CD4-positive, alpha-beta memory T cell (primary cell): Measurements from ENCODE around the gene CCDC69. TPM values are rescaled to one million over a fixed set of nuclear protein-coding genes. Genes with fewer than 3 reads are reported as not detected.
"Not testable (repeated sequence)": the region's sequence is repeated elsewhere in the genome, so short reads cannot be mapped to it uniquely, and the experiment has no call there.

ENCODE experiments used
- CTCF ChIA-PET: fragments of 350-600 bp; sonication (Branson Sonifier 250); formaldehyde crosslinking; loops from one replicate; lab custom pipeline; 2021; ENCODE audit warnings: inconsistent platforms; ENCODE audit not compliant: partially characterized antibody; lab: Charles Lee
- POLR2A ChIA-PET: fragments of 350-600 bp; sonication (Branson Sonifier 250); formaldehyde crosslinking; loops from one replicate; lab custom pipeline; 2021; ENCODE audit not compliant: partially characterized antibody; lab: Charles Lee
- DNase-seq, 5 donors: peaks; one replicate each; pipeline versions ENCODE4 v3.0.0 to v3.0.0-alpha.2; 2020 to 2022; ENCODE audit warnings: mixed read lengths in 1 of 5
- H3K27ac ChIP-seq: one replicate; pipeline ENCODE4 v1.7.0; 2013; ENCODE audit warnings: low read depth, low read length
- H3K27me3 ChIP-seq: 2 replicates; pipeline ENCODE4 v1.7.0; 2013; ENCODE audit warnings: mild to moderate bottlenecking, low read length, moderate library complexity; ENCODE audit not compliant: insufficient read depth
- H3K36me3 ChIP-seq: 2 replicates; pipeline ENCODE4 v1.7.0; 2013; ENCODE audit warnings: mild to moderate bottlenecking, low read length, moderate library complexity; ENCODE audit not compliant: insufficient read depth
- H3K4me1 ChIP-seq: 2 replicates; pipeline ENCODE4 v1.7.0; 2013; ENCODE audit warnings: mild to moderate bottlenecking, low read length, moderate library complexity; ENCODE audit not compliant: insufficient read depth
- H3K4me3 ChIP-seq, 2 donors: one replicate each; pipeline ENCODE4 v1.7.0; 2013; ENCODE audit warnings: low read length in 2 of 2, mild to moderate bottlenecking in 1 of 2
- H3K9me3 ChIP-seq, 2 donors: one replicate each; pipeline ENCODE4 v1.7.0; 2013; ENCODE audit warnings: low read length in 2 of 2, control low read depth in 1 of 2; ENCODE audit not compliant: control insufficient read depth in 1 of 2
- H3K27ac Mint-ChIP-seq, 7 donors: one replicate each; pipeline ENCODE4 v1.8.0; 2020 to 2021; ENCODE audit warnings: mixed read lengths in 7 of 7, mild to moderate bottlenecking in 6 of 7, inconsistent platforms in 3 of 7, moderate library complexity in 3 of 7
- H3K27me3 Mint-ChIP-seq, 2 donors: one replicate each; pipeline ENCODE4 v1.8.0; 2020 to 2021; ENCODE audit warnings: mixed read lengths in 2 of 2
- H3K36me3 Mint-ChIP-seq, 2 donors: one replicate each; pipeline ENCODE4 v1.8.0; 2020 to 2021; ENCODE audit warnings: mixed read lengths in 2 of 2, inconsistent platforms in 1 of 2, mild to moderate bottlenecking in 1 of 2
- H3K4me1 Mint-ChIP-seq, 4 donors: one replicate each; pipeline ENCODE4 v1.8.0; 2020 to 2021; ENCODE audit warnings: mixed read lengths in 4 of 4, mild to moderate bottlenecking in 1 of 4
- H3K4me3 Mint-ChIP-seq, 8 donors: one replicate each; pipeline ENCODE4 v1.8.0; 2020 to 2021; ENCODE audit warnings: mixed read lengths in 8 of 8, mild to moderate bottlenecking in 7 of 8, moderate library complexity in 6 of 8, inconsistent platforms in 3 of 8
- H3K9me3 Mint-ChIP-seq, 8 donors: one replicate each; pipeline ENCODE4 v1.8.0; 2020 to 2021; ENCODE audit warnings: mixed read lengths in 8 of 8, mild to moderate bottlenecking in 5 of 8, inconsistent platforms in 3 of 8, moderate library complexity in 1 of 8
- intact Hi-C: fragments of 100-400 bp; cut with micrococcal nuclease; formaldehyde crosslinking; loops from one replicate; pipeline ENCODE4 v1.15.1; 2023
- polyA plus RNA-seq, 2 donors: library from polyadenylated mRNA; unstranded; fragments of 300-500 nt; fragmentation: Illumina TruSeq; gene quantifications; one replicate each; pipeline ENCODE4 v1.2.3, GENCODE V29; 2021
- total RNA-seq, 2 experiments: library from RNA; stranded (reverse); gene quantifications; one replicate each; pipeline ENCODE4 v1.2.3, GENCODE V29; 2021

CCDC69 gene
- total and polyA plus RNA-seq, 4 experiments from 2014 or later = 38.9 to 93.9 (median 88.2) TPM

DNA sequence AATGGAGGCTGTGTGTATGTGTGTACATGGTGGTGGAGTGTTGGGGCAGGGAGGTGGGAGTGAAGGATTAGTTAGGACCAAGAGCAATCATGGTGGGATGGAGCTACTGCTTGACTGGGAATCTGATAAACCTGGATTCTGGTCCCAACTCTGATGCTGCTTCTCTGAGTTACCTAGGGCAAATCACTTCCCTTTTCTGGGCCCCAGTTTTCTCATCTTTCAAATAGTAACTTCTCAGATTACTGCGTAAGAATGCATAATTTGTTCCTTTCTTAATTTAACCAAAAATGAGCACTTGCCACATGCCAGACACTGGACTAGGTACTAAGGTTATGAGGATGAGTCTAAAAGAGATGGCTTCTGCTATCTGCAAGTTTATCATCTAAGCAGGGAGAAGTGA, 45.5 kb downstream of the CCDC69 start:
- Histone ChIP-seq H3K27me3 (no peaks in the 10 kb centered on the region), H3K9me3 (no peaks in the 10 kb centered on the region), H3K4me3 (no peak overlapping the region), H3K36me3 (peaks cover 29% of the 10 kb centered on the region), H3K4me1 (no peaks in the 10 kb centered on the region), H3K27ac (no peak overlapping the region)
- Mint-ChIP-seq H3K9me3 (no peaks in the 10 kb centered on the region), H3K4me3 (no peak overlapping the region), H3K36me3 (peaks cover 32 to 41% of the 10 kb centered on the region in 2 donors), H3K27ac (peak overlapping the region in 6 of 7 donors; percentile 1 to 71 (median 20)), H3K27me3 (no peaks in the 10 kb centered on the region), H3K4me1 (peaks cover 3 to 6% (median 5%) of the 10 kb centered on the region in 4 donors)
- intact Hi-C loops = no loop called here
- ChIA-PET POLR2A (interaction anchor here (1.0 to 1.5 kb wide), 2 partner anchors 11 to 14 kb away, joined by 3 read pairs; no protein-coding TSS in a partner anchor), CTCF (interaction anchor here (4.0 kb wide), 1 partner anchor 13 kb away, joined by 13 read pairs; no protein-coding TSS in a partner anchor)
- no peak for DNase-seq

DNA sequence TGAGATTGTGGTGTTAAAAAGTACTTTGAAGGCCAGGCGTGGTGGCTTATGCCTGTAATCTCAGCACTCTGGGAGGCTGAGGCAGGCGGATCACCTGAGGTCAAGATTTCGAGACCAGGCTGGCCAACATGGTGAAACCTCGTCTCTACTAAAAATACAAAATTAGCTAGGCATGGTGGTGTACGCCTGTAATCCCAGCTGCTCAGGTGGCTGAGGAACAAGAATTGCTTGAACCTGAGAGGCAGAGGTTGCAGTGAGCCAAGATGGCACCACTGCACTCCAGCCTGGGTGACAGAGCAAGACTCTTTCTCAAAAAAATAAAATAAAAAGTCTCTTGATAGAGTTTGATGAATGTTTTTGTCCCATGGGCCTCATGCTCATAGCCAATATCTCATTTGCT, 47.6 kb downstream of the CCDC69 start:
- Mint-ChIP-seq H3K36me3 (peaks cover 20 to 29% of the 10 kb centered on the region in 2 donors), H3K4me1 (peaks cover 8 to 12% (median 10%) of the 10 kb centered on the region in 4 donors)
- DNase-seq, H3K9me3 Mint-ChIP-seq, H3K27me3 ChIP-seq, H3K27me3 Mint-ChIP-seq, intact Hi-C loops, H3K9me3 ChIP-seq, H3K4me3 ChIP-seq, H3K4me1 ChIP-seq, H3K27ac ChIP-seq, H3K4me3 Mint-ChIP-seq, H3K36me3 ChIP-seq, H3K27ac Mint-ChIP-seq: not testable (repeated sequence)
- POLR2A ChIA-PET = interaction anchor here (0.6 to 1.0 kb wide), 2 partner anchors 28 to 47 kb away, joined by 3 read pairs; partner anchors contain the start of gene CCDC69
- CTCF ChIA-PET = interaction anchor here (0.6 to 2.7 kb wide), 5 partner anchors 19 to 65 kb away, joined by 3 to 17 read pairs (median 5); no protein-coding TSS in a partner anchor

DNA sequence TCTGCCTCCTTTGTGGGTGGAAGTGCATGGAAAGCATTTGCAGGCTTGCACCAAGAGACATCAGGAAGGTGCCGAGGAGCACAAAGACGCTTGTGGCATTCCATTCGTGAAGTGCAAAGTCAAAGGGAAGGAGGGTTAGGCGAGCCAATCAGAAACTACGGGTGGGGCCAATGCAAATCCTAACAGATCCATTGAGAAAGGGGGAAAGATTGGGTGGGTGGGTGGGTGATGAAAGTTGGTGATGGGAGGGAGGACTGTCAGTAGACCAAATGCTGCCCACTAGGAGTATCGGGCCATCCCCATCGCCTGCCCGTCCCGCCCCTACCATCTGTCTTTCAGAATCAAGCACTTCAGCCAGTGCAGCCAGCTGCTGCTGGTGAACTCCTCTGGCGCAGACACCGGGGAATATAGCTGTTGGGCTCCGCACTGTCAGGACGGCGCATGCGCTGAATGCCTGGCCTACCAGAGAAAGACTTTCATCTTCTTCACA, 49.2 kb downstream of the CCDC69 start:
- DNase-seq = no peak
- Mint-ChIP-seq H3K4me1 (peaks cover 17 to 19% (median 18%) of the 10 kb centered on the region in 4 donors), H3K27me3 (no peaks in the 10 kb centered on the region), H3K36me3 (peaks cover 12 to 17% of the 10 kb centered on the region in 2 donors), H3K27ac (peak overlapping the region in 1 of 7 donors; percentile 89), H3K4me3 (no peak overlapping the region), H3K9me3 (peaks cover 0 to 4% (median 0%) of the 10 kb centered on the region in 8 donors)
- Histone ChIP-seq H3K27ac (no peak overlapping the region), H3K36me3 (peaks cover 8% of the 10 kb centered on the region), H3K9me3 (no peaks in the 10 kb centered on the region), H3K4me1 (peaks cover 8% of the 10 kb centered on the region), H3K4me3 (no peak overlapping the region), H3K27me3 (no peaks in the 10 kb centered on the region)
- ChIA-PET CTCF (interaction anchor here (0.8 kb wide), 1 partner anchor 48 kb away, joined by 4 read pairs; no protein-coding TSS in a partner anchor), POLR2A (interaction anchor here (0.7 kb wide), 1 partner anchor 37 kb away, joined by 3 read pairs; no protein-coding TSS in a partner anchor)
- intact Hi-C loops = loop anchor here (5.0 kb wide), 2 partner anchors 48 to 143 kb away; partner anchors contain the start of gene CCDC69

DNA sequence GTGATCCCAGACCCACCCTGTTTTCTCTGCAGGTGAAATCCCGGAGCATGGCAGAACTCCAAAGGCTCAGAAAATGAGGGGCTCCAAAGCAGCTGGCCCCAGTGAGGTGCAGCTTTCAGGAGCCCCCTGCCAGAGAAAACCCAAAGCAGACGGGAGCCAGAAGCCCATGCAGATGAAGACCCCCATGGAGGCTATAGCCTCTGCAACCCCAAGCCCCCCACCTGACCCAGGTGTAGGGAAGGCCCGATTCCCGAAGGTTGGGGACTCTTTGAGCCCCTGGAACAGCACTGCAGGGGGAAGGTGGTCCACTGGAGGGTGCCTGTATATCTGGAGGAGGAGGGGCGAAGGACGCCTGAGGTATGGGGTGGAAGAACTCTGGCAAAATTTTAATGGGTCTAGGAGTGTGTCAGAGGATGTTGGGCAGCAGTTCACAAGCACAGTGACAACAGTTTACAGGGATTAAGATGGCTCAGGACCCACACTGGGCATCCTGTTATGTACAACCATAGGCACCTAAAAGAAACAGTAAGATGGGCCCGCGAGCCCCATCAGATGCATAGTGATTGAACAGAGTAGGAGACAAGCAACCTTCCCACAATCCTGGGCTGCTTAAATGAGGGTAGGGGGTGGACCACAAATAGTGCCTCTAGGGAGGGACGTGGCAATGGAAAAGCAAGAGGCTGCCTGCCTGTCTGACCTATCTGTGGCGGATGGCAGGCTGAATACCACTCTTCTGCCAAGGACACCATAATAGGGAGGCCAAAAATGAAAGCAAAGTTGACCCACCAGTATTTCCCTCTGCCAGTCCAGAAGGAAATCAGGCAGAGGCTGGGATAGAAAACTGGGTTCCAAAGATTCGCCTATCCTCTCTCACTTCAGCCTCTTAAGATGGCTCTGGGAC, 49.9 kb downstream of the CCDC69 start:
- Histone ChIP-seq H3K36me3 (peaks cover 6% of the 10 kb centered on the region), H3K4me3 (no peak overlapping the region), H3K4me1 (peaks cover 8% of the 10 kb centered on the region), H3K27ac (no peak overlapping the region), H3K27me3 (no peaks in the 10 kb centered on the region), H3K9me3 (no peaks in the 10 kb centered on the region)
- ChIA-PET POLR2A (interaction anchor here (0.8 to 1.3 kb wide), 4 partner anchors 9 to 50 kb away, joined by 3 to 6 read pairs (median 3); partner anchors contain the start of gene CCDC69), CTCF (interaction anchor here (1.1 to 40.5 kb wide), 3 partner anchors 16 to 66 kb away, joined by 5 to 2066 read pairs (median 159); partner anchors contain the start of gene ANXA6)
- DNase-seq = no peak
- peaks cover 10 to 14% of the 10 kb centered on the region in 2 donors for H3K36me3 Mint-ChIP-seq
- intact Hi-C loops = loop anchor here (5.0 kb wide), 2 partner anchors 48 to 143 kb away; partner anchors contain the start of gene CCDC69
- H3K4me3 Mint-ChIP-seq = peak overlapping the region in 1 of 8 donors; percentile 36
- H3K9me3 Mint-ChIP-seq = peaks cover 0 to 7% (median 0%) of the 10 kb centered on the region in 8 donors
- H3K4me1 Mint-ChIP-seq = peaks cover 17 to 26% (median 21%) of the 10 kb centered on the region in 4 donors
- H3K27me3 Mint-ChIP-seq = no peaks in the 10 kb centered on the region
- peak overlapping the region in 5 of 7 donors; percentile 59 to 89 (median 81) for H3K27ac Mint-ChIP-seq

DNA sequence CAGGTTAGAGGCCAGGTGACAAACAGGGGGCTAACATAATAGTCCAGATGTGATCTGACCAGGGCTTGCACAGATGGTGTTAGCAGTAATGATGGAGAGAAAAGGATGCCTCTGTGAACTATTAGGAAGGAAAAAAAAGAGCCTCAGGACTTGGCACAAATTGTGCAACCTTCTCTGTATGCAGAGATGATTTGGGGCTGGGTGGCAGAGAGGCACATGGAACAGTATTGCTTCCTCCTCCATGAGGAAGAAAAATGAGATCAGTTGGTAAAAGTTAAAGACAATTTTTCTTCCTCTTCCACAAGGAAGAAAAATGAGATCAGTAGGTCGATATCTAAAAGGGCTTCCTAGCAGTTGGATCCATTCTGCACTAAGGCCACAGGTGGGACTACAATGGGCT, 52.4 kb downstream of the CCDC69 start:
- POLR2A ChIA-PET = interaction anchor here (0.9 to 1.0 kb wide), 2 partner anchors 40 to 81 kb away, joined by 3 to 4 read pairs; partner anchors contain the start of gene GM2A

DNA sequence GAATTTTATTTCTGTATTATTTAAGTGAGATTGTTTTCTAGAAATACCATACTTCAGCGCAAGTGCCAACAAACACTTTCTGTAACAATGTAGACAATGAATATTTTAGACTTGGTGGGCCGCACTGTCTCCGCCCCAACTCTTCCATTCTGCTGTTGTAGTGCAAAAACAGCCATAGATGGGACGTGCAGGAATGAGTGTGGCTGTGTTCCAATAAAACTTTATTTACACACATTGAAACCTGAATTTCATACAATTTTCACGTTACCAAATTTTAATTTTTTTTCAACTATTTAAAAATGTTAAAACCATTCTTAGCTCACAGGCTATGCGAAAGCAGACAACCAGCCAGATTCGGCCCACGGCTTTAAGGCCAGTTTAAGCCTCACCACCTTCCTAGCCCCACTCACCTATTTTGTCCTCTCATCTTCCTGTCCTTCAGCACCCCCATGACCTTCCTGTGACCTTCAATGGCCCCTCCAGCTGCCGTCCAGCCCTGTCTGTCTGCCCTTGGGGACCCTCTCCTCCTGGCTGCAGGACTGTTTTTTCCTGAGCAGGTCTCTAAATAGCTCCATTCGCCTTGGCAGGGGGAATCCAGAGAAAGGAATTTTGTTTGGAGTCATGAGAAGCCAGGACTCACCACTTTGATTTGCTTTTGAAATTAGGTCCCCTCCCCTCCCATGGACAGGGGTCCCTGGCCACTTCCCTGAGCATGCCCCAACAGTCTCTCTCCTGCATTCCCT, 55.1 kb downstream of the CCDC69 start:
- Histone ChIP-seq H3K27me3 (no peaks in the 10 kb centered on the region), H3K36me3 (no peaks in the 10 kb centered on the region), H3K4me1 (peaks cover 8% of the 10 kb centered on the region), H3K4me3 (no peak overlapping the region), H3K9me3 (no peaks in the 10 kb centered on the region), H3K27ac (no peak overlapping the region)
- intact Hi-C loops = no loop called here
- H3K9me3 Mint-ChIP-seq = peaks cover 0 to 7% (median 0%) of the 10 kb centered on the region in 8 donors
- no peak overlapping the region for H3K4me3 Mint-ChIP-seq
- no peaks in the 10 kb centered on the region for H3K27me3 Mint-ChIP-seq
- POLR2A ChIA-PET = interaction anchor here (1.4 to 2.0 kb wide), 4 partner anchors 28 to 43 kb away, joined by 3 to 5 read pairs (median 4); no protein-coding TSS in a partner anchor
- no peaks in the 10 kb centered on the region for H3K36me3 Mint-ChIP-seq
- H3K4me1 Mint-ChIP-seq = peaks cover 18 to 38% (median 27%) of the 10 kb centered on the region in 4 donors
- CTCF ChIA-PET = interaction anchor here (1.2 to 40.5 kb wide), 3 partner anchors 36 to 71 kb away, joined by 3 to 2066 read pairs (median 159); partner anchors contain the start of gene ANXA6
- no peak for DNase-seq
- peak overlapping the region in 3 of 7 donors; percentile 25 to 76 (median 70) for H3K27ac Mint-ChIP-seq

More for the DNA sequence above, 52.4 kb downstream of the CCDC69 start:
- no peak for DNase-seq
- H3K36me3 Mint-ChIP-seq = peaks cover 2 to 4% of the 10 kb centered on the region in 2 donors
- Histone ChIP-seq H3K9me3 (no peaks in the 10 kb centered on the region), H3K4me1 (peaks cover 8% of the 10 kb centered on the region), H3K27ac (no peak overlapping the region), H3K4me3 (no peak overlapping the region), H3K36me3 (no peaks in the 10 kb centered on the region), H3K27me3 (no peaks in the 10 kb centered on the region)
- H3K4me1 Mint-ChIP-seq = peaks cover 13 to 28% (median 21%) of the 10 kb centered on the region in 4 donors
- CTCF ChIA-PET = interaction anchor here (0.8 to 40.5 kb wide), 5 partner anchors 8 to 123 kb away, joined by 3 to 2066 read pairs (median 7); partner anchors contain the start of gene ANXA6
- no peak overlapping the region for H3K4me3 Mint-ChIP-seq
- H3K27me3 Mint-ChIP-seq = no peaks in the 10 kb centered on the region
- intact Hi-C loops = loop anchor here (5.0 kb wide), 2 partner anchors 51 to 146 kb away; partner anchors contain the start of gene CCDC69
- peak overlapping the region in 5 of 7 donors; percentile 43 to 92 (median 84) for H3K27ac Mint-ChIP-seq
- H3K9me3 Mint-ChIP-seq = peaks cover 0 to 7% (median 0%) of the 10 kb centered on the region in 8 donors
